ENCODE results near the gene NAT8L.

NAT8L gene

GRCh38 chr4:2064276-2064991 is 5.3 kb downstream of the NAT8L start:
- no peak for DNase-seq (ENCODE audit: low read depth in 2 of 2)

GRCh38 chr4:2065106-2065930 is 6.2 kb downstream of the NAT8L start:
- no peak for DNase-seq (ENCODE audit: low read depth in 2 of 2)

GRCh38 chr4:2066011-2066551 is 7.0 kb downstream of the NAT8L start:
- DNase-seq (ENCODE audit: low read depth in 2 of 2): no peak

GRCh38 chr4:2066571-2067445 is 7.7 kb downstream of the NAT8L start:
- DNase-seq (ENCODE audit: low read depth in 2 of 2): no peak

GRCh38 chr4:2067446-2068197 is 8.5 kb downstream of the NAT8L start:
- DNase-seq (ENCODE audit: low read depth in 2 of 2): no peak

GRCh38 chr4:2068198-2068470 is 9.0 kb downstream of the NAT8L start:
- no peak for DNase-seq (ENCODE audit: low read depth in 2 of 2)

GRCh38 chr4:2068566-2068965 is 9.4 kb downstream of the NAT8L start:
- no peak for DNase-seq (ENCODE audit: low read depth in 2 of 2)

GRCh38 chr4:2069161-2069971 is 10.2 kb downstream of the NAT8L start:
- no peak for DNase-seq (ENCODE audit: low read depth in 2 of 2)

- DNase-seq (ENCODE audit: low read depth in 2 of 2): no peak
Observed at GRCh38 chr4:2069986-2070385, 10.9 kb downstream of the NAT8L start.

GRCh38 chr4:2070421-2071251 is 11.5 kb downstream of the NAT8L start:
- DNase-seq (ENCODE audit: low read depth in 2 of 2): no peak

- no peak for DNase-seq (ENCODE audit: low read depth in 2 of 2)
Observed at GRCh38 chr4:2071252-2071911, 12.3 kb downstream of the NAT8L start.

GRCh38 chr4:2071912-2072867 is 13.1 kb downstream of the NAT8L start:
- DNase-seq (ENCODE audit: low read depth in 2 of 2): no peak

- DNase-seq (ENCODE audit: low read depth in 2 of 2): no peak
Observed at GRCh38 chr4:2072971-2073807, 14.1 kb downstream of the NAT8L start.

- DNase-seq (ENCODE audit: low read depth in 2 of 2): no peak
Observed at GRCh38 chr4:2073808-2074481, 14.8 kb downstream of the NAT8L start.

GRCh38 chr4:2074588-2074987 is 15.5 kb downstream of the NAT8L start:
- no peak for DNase-seq (ENCODE audit: low read depth in 2 of 2)

GRCh38 chr4:2075171-2075986 is 16.3 kb downstream of the NAT8L start:
- DNase-seq (ENCODE audit: low read depth in 2 of 2): no peak
